HCT116 (cell line): ENCODE measurements around the gene MYF5. TPM values are rescaled to one million over a fixed set of nuclear protein-coding genes. Genes with fewer than 3 reads are reported as not detected.

Source experiments
- ATAC-seq: fragments of 200-7000 bp; cut with Tn5 transposase; 2 replicates; pipeline ENCODE4 v1.9.1; 2020; ENCODE audit warnings: mild to moderate bottlenecking, moderate library complexity
- BruUV-seq: library from RNA; stranded (reverse); fragments of 400-500 nt; replicated peaks from 2 replicates; lab custom pipeline; 2021; lab: Mats Ljungman, UMichigan
- CTCF ChIA-PET: fragments of 300-600 bp; sonication (Branson Sonifier 250); formaldehyde crosslinking; loops from one replicate; lab custom pipeline; 2021; ENCODE audit warnings: antibody characterized with exemption; lab: Charles Lee
- POLR2A ChIA-PET: fragments of 300-600, 350-600 bp; sonication (Branson Sonifier 250); formaldehyde crosslinking; loops from one replicate; lab custom pipeline; 2021; ENCODE audit warnings: antibody characterized with exemption; lab: Charles Lee
- RAD21 ChIA-PET, 2 experiments: fragments of 300-600 bp; sonication (Branson Sonifier 250); formaldehyde crosslinking; loops; one replicate each; lab custom pipeline; 2023; ENCODE audit warnings: low total read pairs in 2 of 2; ENCODE audit not compliant: uncharacterized antibody in 2 of 2, unreplicated experiment in 2 of 2, low non-redundant PET in 1 of 2; lab: Charles Lee
- DNase-seq: peaks from one replicate; pipeline ENCODE4 v3.0.0-alpha.2; 2010; ENCODE audit warnings: low read depth, low spot score
- H2AFZ ChIP-seq: fragments of 200-600 bp; shearing (Covaris generic), sonication (generic); 2 replicates; pipeline ENCODE4 v1.6.1; 2017; ENCODE audit warnings: low read depth, mixed run types, mixed read lengths, antibody characterized with exemption, low read length; ENCODE audit not compliant: poor library complexity, severe bottlenecking
- H3K27ac ChIP-seq: 2 replicates; pipeline ENCODE4 v1.5.1; 2012; ENCODE audit warnings: low read depth, low read length
- H3K27me3 ChIP-seq: fragments of 200-600 bp; sonication (generic); 2 replicates; pipeline ENCODE4 v1.6.1; 2016; ENCODE audit warnings: mixed run types, low read length, mixed read lengths; ENCODE audit not compliant: insufficient read depth
- H3K36me3 ChIP-seq, 2 experiments: fragments of 200-500 bp in 1 of 2; fragments of 200-600 bp in 1 of 2; sonication (Bioruptor generic) in 1 of 2; sonication (generic) in 1 of 2; 2 replicates each; pipeline versions ENCODE4 v1.5.1 to v1.6.1; 2014 to 2016; ENCODE audit warnings: low read length in 2 of 2, inconsistent platforms in 1 of 2, mixed read lengths in 1 of 2, mixed run types in 1 of 2; ENCODE audit not compliant: insufficient read depth in 2 of 2, control insufficient read depth in 1 of 2
- H3K4me1 ChIP-seq, 2 experiments: fragments of 200-600 bp in 1 of 2; sonication (generic) in 1 of 2; 2 replicates each; pipeline versions ENCODE4 v1.5.1 to v1.6.1; 2012 to 2017; ENCODE audit warnings: low read length in 2 of 2, inconsistent platforms in 1 of 2, mild to moderate bottlenecking in 1 of 2, mixed read lengths in 1 of 2, mixed run types in 1 of 2, moderate library complexity in 1 of 2; ENCODE audit not compliant: insufficient read depth in 2 of 2, control insufficient read depth in 1 of 2
- H3K4me2 ChIP-seq: fragments of 200-600 bp; sonication (generic); 2 replicates; pipeline ENCODE4 v1.6.1; 2017; ENCODE audit warnings: mixed run types, low read length, mixed read lengths
- H3K4me3 ChIP-seq, 2 experiments: fragments of 200-600 bp in 1 of 2; sonication (generic) in 1 of 2; replicated peaks in 1 of 2; 2 replicates each; pipeline ENCODE4 v1.5.1; 2011 to 2016; ENCODE audit warnings: low read length in 2 of 2, control low read depth in 1 of 2, low read depth in 1 of 2, mild to moderate bottlenecking in 1 of 2, mixed read lengths in 1 of 2, mixed run types in 1 of 2
- H3K79me2 ChIP-seq: fragments of 200-600 bp; sonication (generic); 2 replicates; pipeline ENCODE4 v1.6.1; 2017; ENCODE audit warnings: mild to moderate bottlenecking, mixed run types, low read length, moderate library complexity, mixed read lengths; ENCODE audit not compliant: insufficient read depth
- H3K9ac ChIP-seq: fragments of 200-600 bp; sonication (generic); 2 replicates; pipeline ENCODE4 v1.6.1; 2016; ENCODE audit warnings: low read length, mixed read lengths
- H3K9me2 ChIP-seq: fragments of 200-600 bp; sonication (generic), shearing (Covaris generic); 2 replicates; pipeline ENCODE4 v1.6.1; 2017; ENCODE audit warnings: mixed run types, mild to moderate bottlenecking, moderate library complexity; ENCODE audit not compliant: insufficient read depth
- H3K9me3 ChIP-seq, 2 experiments: fragments of 200-500 bp in 1 of 2; fragments of 200-600 bp in 1 of 2; sonication (Bioruptor generic) in 1 of 2; sonication (generic) in 1 of 2; 2 replicates each; pipeline ENCODE4 v1.6.1; 2014 to 2017; ENCODE audit warnings: low read length in 2 of 2, mixed read lengths in 2 of 2, inconsistent platforms in 1 of 2, low read depth in 1 of 2, mild to moderate bottlenecking in 1 of 2, mixed run types in 1 of 2, moderate library complexity in 1 of 2; ENCODE audit not compliant: control insufficient read depth in 1 of 2, insufficient read depth in 1 of 2
- H4K20me1 ChIP-seq: fragments of 200-600 bp; sonication (generic), shearing (Covaris generic); 2 replicates; pipeline ENCODE4 v1.6.1; 2017; ENCODE audit warnings: mixed run types, mild to moderate bottlenecking, moderate library complexity; ENCODE audit not compliant: insufficient read depth
- ATF3 ChIP-seq: IDR thresholded peaks from 2 replicates; pipeline ENCODE4 v1.6.1; 2012
- CBX3 ChIP-seq: IDR thresholded peaks from 2 replicates; pipeline ENCODE4 v1.6.1; 2012; ENCODE audit warnings: low read depth
- CEBPB ChIP-seq: IDR thresholded peaks from 2 replicates; pipeline ENCODE4 v1.6.1; 2012; ENCODE audit warnings: low read depth
- CTCF ChIP-seq, 3 experiments: fragments of 200-600 bp in 1 of 3; sonication (generic) in 1 of 3; IDR thresholded peaks in 2 of 3; conservative IDR thresholded peaks in 1 of 3; 2 replicates each; pipeline ENCODE4 v1.5.1; 2012 to 2017; ENCODE audit warnings: low read depth in 2 of 3, low read length in 2 of 3, antibody characterized with exemption in 1 of 3, borderline replicate concordance in 1 of 3, control low read depth in 1 of 3, mild to moderate bottlenecking in 1 of 3, mixed read lengths in 1 of 3, mixed run types in 1 of 3, moderate library complexity in 1 of 3; ENCODE audit not compliant: insufficient read depth in 1 of 3
- EGR1 ChIP-seq: IDR thresholded peaks from 2 replicates; pipeline ENCODE4 v1.6.1; 2012; ENCODE audit warnings: low read depth
- ELF1 ChIP-seq: IDR thresholded peaks from 2 replicates; pipeline ENCODE4 v1.6.1; 2012; ENCODE audit warnings: low read depth, borderline replicate concordance
- EZH2 ChIP-seq: fragments of 200-600 bp; sonication (generic); IDR thresholded peaks from 2 replicates; pipeline ENCODE4 v1.6.1; 2017; ENCODE audit warnings: antibody characterized with exemption, mixed run types
- EZH2phosphoT487 ChIP-seq: fragments of 200-600 bp; IDR thresholded peaks from 2 replicates; pipeline ENCODE4 v1.6.1; 2018; ENCODE audit warnings: antibody characterized with exemption, borderline replicate concordance
- JUND ChIP-seq: IDR thresholded peaks from 2 replicates; pipeline ENCODE4 v1.6.1; 2012
- MAX ChIP-seq: IDR thresholded peaks from 2 replicates; pipeline ENCODE4 v1.6.1; 2012
- POLR2A ChIP-seq: IDR thresholded peaks from 2 replicates; pipeline ENCODE4 v1.7.0; 2011; ENCODE audit warnings: borderline replicate concordance; ENCODE audit not compliant: insufficient read depth, insufficient read length; ENCODE audit errors: extremely low read depth
- POLR2AphosphoS5 ChIP-seq: IDR thresholded peaks from 2 replicates; pipeline ENCODE4 v1.6.1; 2011; ENCODE audit warnings: mild to moderate bottlenecking, low read depth, low read length, moderate library complexity
- RAD21 ChIP-seq: IDR thresholded peaks from 2 replicates; pipeline ENCODE4 v1.6.1; 2012; ENCODE audit warnings: low read depth, mild to moderate bottlenecking
- REST ChIP-seq: IDR thresholded peaks from 2 replicates; pipeline ENCODE4 v1.6.1; 2012; ENCODE audit warnings: low read depth
- SIN3A ChIP-seq: IDR thresholded peaks from 2 replicates; pipeline ENCODE4 v1.6.1; 2012; ENCODE audit warnings: low read depth
- SP1 ChIP-seq: IDR thresholded peaks from 2 replicates; pipeline ENCODE4 v1.6.1; 2012; ENCODE audit warnings: low read depth
- SRF ChIP-seq: IDR thresholded peaks from 2 replicates; pipeline ENCODE4 v1.6.1; 2012; ENCODE audit warnings: low read depth
- TCF7L2 ChIP-seq: IDR thresholded peaks from 2 replicates; pipeline ENCODE4 v1.7.0; 2011; ENCODE audit warnings: borderline replicate concordance, inconsistent platforms; ENCODE audit not compliant: insufficient read depth, insufficient read length; ENCODE audit errors: extremely low read depth
- YY1 ChIP-seq: IDR thresholded peaks from 2 replicates; pipeline ENCODE4 v1.6.1; 2011; ENCODE audit warnings: low read length, low read depth, moderate library complexity, mild to moderate bottlenecking; ENCODE audit not compliant: insufficient replicate concordance; ENCODE audit errors: extremely low read depth
- ZFX ChIP-seq: fragments of 450-650 bp; IDR thresholded peaks from 2 replicates; pipeline ENCODE4 v1.6.1; 2017
- ZNF274 ChIP-seq: fragments of 200-500 bp; sonication (Bioruptor generic); IDR thresholded peaks from 2 replicates; pipeline ENCODE4 v1.6.1; 2014; ENCODE audit warnings: mild to moderate bottlenecking, low read depth, low read length, inconsistent platforms
- intact Hi-C: fragments of 100-400 bp; cut with micrococcal nuclease; formaldehyde crosslinking; loops from 2 replicates; pipeline ENCODE4 v1.10.0; 2022
- total RNA-seq: library from RNA; stranded (reverse); gene quantifications from one replicate; pipeline ENCODE4 v1.2.1, GENCODE V29; 2021; ENCODE audit not compliant: unreplicated experiment

MYF5 gene
- total RNA-seq, 1 experiment from 2014 or later = not detected

GRCh38 chr12:80692114-80692513 is 24.6 kb upstream of the MYF5 start (continued):
- TF ChIP-seq SRF (no peak), SP1 (no peak), ZFX (no peak), POLR2AphosphoS5 (no peak), YY1 (no peak), MAX (no peak), TCF7L2 (no peak), EZH2 (no peak)

GRCh38 chr12:80697270-80697887 is 19.3 kb upstream of the MYF5 start:
- Histone ChIP-seq H3K4me2 (no peak overlapping the region), H3K4me3 (no peak overlapping the region), H4K20me1 (no peaks in the 10 kb centered on the region), H3K9me2 (no peaks in the 10 kb centered on the region), H3K36me3 (no peaks in the 10 kb centered on the region), H3K79me2 (no peaks in the 10 kb centered on the region), H3K27me3 (peaks cover 18% of the 10 kb centered on the region; the same call in 1 of the 2 replicates), H3K4me1 (peaks cover 0 to under 1% of the 10 kb centered on the region in 2 experiments; a peak in 1 of 4 replicates), H3K9ac (no peak overlapping the region), H3K27ac (no peak overlapping the region), H3K9me3 (no peaks in the 10 kb centered on the region), H2AFZ (no peak overlapping the region)
- no peak for TF ChIP-seq CEBPB
- TF ChIP-seq CBX3 = no peak
- TF ChIP-seq CTCF (IDR thresholded peaks at IDR 0.05 in 2 of 3, conservative IDR thresholded peaks at IDR 0.05 in 1 of 3; ENCODE audit: borderline replicate concordance in 1 of 3, insufficient read depth in 1 of 3, low read depth in 2 of 3, low read length in 2 of 3) = no peak
- no peak for TF ChIP-seq SRF
- no peak for TF ChIP-seq JUND
- no peak for TF ChIP-seq REST
- no peak for TF ChIP-seq POLR2AphosphoS5
- TF ChIP-seq SIN3A = no peak
- TF ChIP-seq ZNF274 = no peak
- TF ChIP-seq RAD21 = no peak
- TF ChIP-seq ATF3 = no peak
- TF ChIP-seq EZH2phosphoT487 = no peak
- no peak for TF ChIP-seq POLR2A
- no peak for TF ChIP-seq MAX
- no peak for TF ChIP-seq YY1
- TF ChIP-seq EGR1 = no peak
- no peak for TF ChIP-seq EZH2
- TF ChIP-seq ELF1 = no peak
- ChIA-PET RAD21 (no interaction called here), POLR2A (no interaction called here), CTCF (interaction anchor here (0.5 to 1.8 kb wide), 2 partner anchors 13 to 749 kb away, joined by 4 read pairs; no protein-coding TSS in a partner anchor)
- ATAC-seq (no peak), DNase-seq (no peak)
- intact Hi-C loops = no loop called here
- no TSS peak for BruUV-seq
